Stimulated activated CD8-positive, alpha-beta memory T cell treated with anti-CD3 and anti-CD28 coated beads, Interleukin-4, amount 100 ng/mL, for 24 hours (primary cell): ENCODE measurements around the gene KL.

Experiments used
- DNase-seq: peaks from one replicate; pipeline ENCODE4 v3.0.0-alpha.2; 2020; ENCODE audit warnings: low read depth

Gene KL

DNA sequence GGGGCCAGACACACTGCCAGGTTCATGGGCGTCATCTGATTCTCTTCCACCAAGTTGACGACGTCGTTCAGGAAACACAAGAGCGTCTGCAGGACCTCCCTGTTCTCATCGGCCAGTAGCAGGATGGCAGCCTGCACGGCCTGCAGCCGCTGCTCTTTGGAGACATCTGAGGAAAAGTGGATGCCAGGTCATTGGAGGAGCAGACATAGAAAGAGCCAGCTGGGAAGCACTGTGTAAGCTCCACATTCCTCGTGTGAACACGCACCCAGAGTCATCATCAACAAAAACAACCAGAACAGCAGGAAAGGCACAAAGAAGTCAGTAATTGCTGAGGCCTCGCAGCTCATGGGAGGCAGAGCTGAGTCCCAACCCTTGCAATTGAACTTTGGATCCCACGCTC lies 96.5 kb downstream of the KL start:
- no peak for DNase-seq

DNA sequence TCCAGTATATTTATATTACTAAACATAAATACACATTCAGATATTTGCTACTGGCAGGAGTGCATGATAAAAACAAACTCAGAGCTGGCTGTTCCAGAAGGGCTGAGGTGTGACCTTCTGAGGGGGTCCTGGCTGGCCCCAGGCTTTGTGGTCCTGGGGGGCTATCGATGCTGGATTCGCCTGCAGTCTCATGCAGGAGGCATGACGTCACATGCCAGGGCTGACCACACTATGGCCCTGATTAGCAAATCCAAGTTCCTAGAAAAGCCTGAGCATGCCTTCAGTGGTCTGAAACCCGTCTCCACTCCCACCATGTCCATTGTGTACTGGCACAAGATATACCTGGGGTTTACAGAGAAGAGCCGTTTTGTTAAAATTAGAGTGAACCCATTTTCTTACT lies 97.9 kb downstream of the KL start:
- DNase-seq = no peak

DNA sequence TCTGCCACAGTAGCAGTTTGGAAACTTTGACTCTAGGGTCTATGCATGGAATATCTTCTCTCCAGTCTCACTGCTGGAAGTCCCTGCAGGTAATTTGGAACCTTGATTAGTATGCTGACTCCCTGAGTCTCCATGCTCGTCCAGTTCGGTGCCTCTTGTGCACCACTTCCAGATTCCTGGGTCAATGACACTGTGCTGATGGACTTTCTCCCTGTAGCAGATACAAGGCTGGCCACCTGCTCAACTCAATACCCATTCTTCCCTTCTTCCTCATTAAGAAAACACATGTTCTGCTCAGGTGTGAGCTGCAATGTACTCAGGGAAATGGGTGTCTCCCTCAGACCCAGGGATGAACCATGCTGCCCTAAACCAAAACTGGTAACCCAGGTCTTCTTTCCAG lies 99.1 kb downstream of the KL start:
- DNase-seq = no peak
